K562 (cell line): ENCODE results near the gene PTTG1IP. TPM values are rescaled to one million over a fixed set of nuclear protein-coding genes. Genes with fewer than 3 reads are reported as not detected.
A peak's percentile ranks its signal among the peaks of the same experiment; 100 is the strongest.

Source experiments
- CBX5 ChIP-seq: IDR thresholded peaks from 2 replicates; pipeline ENCODE4 v1.6.1; 2014; ENCODE audit warnings: low read depth, borderline replicate concordance
- CEBPG ChIP-seq, 3 experiments: fragments of 200-800 bp in 1 of 3; sonication (Bioruptor generic) in 1 of 3; sonication (generic) in 1 of 3; formaldehyde crosslinking in 1 of 3; IDR thresholded peaks in 2 of 3; conservative IDR thresholded peaks in 1 of 3; 2 replicates each; pipeline versions ENCODE4 v1.6.1 to v1.8.0; 2016 to 2022; ENCODE audit warnings: missing compliant biosample characterization in 2 of 3, missing genetic modification characterization in 2 of 3, mild to moderate bottlenecking in 1 of 3, missing genetic modification reagents in 1 of 3
- HDAC3 ChIP-seq: fragments of 450-650 bp; IDR thresholded peaks from 2 replicates; pipeline ENCODE4 v1.6.1; 2018; ENCODE audit warnings: borderline replicate concordance, mild to moderate bottlenecking, moderate library complexity; ENCODE audit not compliant: partially characterized antibody
- HMG20A ChIP-seq: fragments of 450-650 bp; formaldehyde crosslinking; conservative IDR thresholded peaks from 2 replicates; pipeline ENCODE4 v1.4.0; 2020; ENCODE audit warnings: mild to moderate bottlenecking, mixed read lengths
- KDM1A ChIP-seq, 2 experiments: fragments of 450-650 bp; IDR thresholded peaks; 2 replicates each; pipeline ENCODE4 v1.6.1; 2016; ENCODE audit warnings: mild to moderate bottlenecking in 2 of 2
- KDM4B ChIP-seq, 2 experiments: fragments of 450-650 bp in 1 of 2; sonication (generic) in 1 of 2; IDR thresholded peaks; 2 replicates each; pipeline ENCODE4 v1.6.1; 2016 to 2017; ENCODE audit warnings: borderline replicate concordance in 2 of 2, antibody characterized with exemption in 1 of 2, low read depth in 1 of 2, mild to moderate bottlenecking in 1 of 2
- NFYB ChIP-seq: IDR thresholded peaks from 2 replicates; pipeline ENCODE4 v1.6.1; 2011; ENCODE audit warnings: mild to moderate bottlenecking, moderate library complexity; ENCODE audit not compliant: insufficient read length; ENCODE audit errors: extremely low read depth
- NR2C1 ChIP-seq, 2 experiments: fragments of 450-650 bp; IDR thresholded peaks; 2 replicates each; pipeline ENCODE4 v1.6.1; 2017; ENCODE audit warnings: mild to moderate bottlenecking in 2 of 2, antibody characterized with exemption in 1 of 2, inconsistent platforms in 1 of 2, missing compliant biosample characterization in 1 of 2, missing genetic modification characterization in 1 of 2
- TEAD2 ChIP-seq: fragments of 450-650 bp; IDR thresholded peaks from 2 replicates; pipeline ENCODE4 v1.6.1; 2016; ENCODE audit warnings: missing genetic modification characterization, control low read depth, missing compliant biosample characterization
- XRCC5 ChIP-seq: fragments of 200-400 bp; formaldehyde crosslinking; IDR thresholded peaks from 2 replicates; pipeline ENCODE4 v1.6.1; 2017; ENCODE audit warnings: low read depth, mild to moderate bottlenecking, low read length
- ZNF224 ChIP-seq: sonication (generic); formaldehyde crosslinking; IDR thresholded peaks from 2 replicates; pipeline ENCODE4 v1.8.0; 2022; ENCODE audit warnings: mild to moderate bottlenecking, missing genetic modification reagents
- ZNF3 ChIP-seq: fragments of 250-450 bp; sonication (Bioruptor Pico); IDR thresholded peaks from 2 replicates; pipeline ENCODE4 v1.5.0; 2021; ENCODE audit warnings: mild to moderate bottlenecking, moderate library complexity
- ZNF431 ChIP-seq: sonication (generic); formaldehyde crosslinking; IDR thresholded peaks from 2 replicates; pipeline ENCODE4 v1.8.0; 2022; ENCODE audit warnings: mild to moderate bottlenecking, missing genetic modification reagents
- ZNF583 ChIP-seq: fragments of 250-450 bp; sonication (Bioruptor Pico); IDR thresholded peaks from 2 replicates; pipeline ENCODE4 v1.4.0; 2020
- polyA plus RNA-seq, 8 experiments: library from polyadenylated mRNA; depleted of rRNA in 4 of 8; stranded (reverse) in 5 of 8; unstranded in 3 of 8; fragments of >200 nt; fragmentation: Nextera tagmentation in 2 of 8; fragmentation: Illumina TruSeq in 1 of 8; extraction: Ambion mirVana in 2 of 8; extraction: Trizol in 1 of 8; gene quantifications; 2 replicates each; pipeline versions ENCODE4 v1.2.1 to v1.2.3, GENCODE V29; 2011 to 2014; ENCODE audit warnings: inconsistent platforms in 1 of 8, missing spikeins in 1 of 8
- total RNA-seq, 7 experiments: library from RNA; depleted of rRNA in 6 of 7; stranded (reverse); fragments of >200 nt in 6 of 7; fragmentation: Illumina TruSeq in 2 of 7; extraction: Trizol in 2 of 7; gene quantifications; 2 replicates each; pipeline versions ENCODE4 v1.2.1 to v1.2.3, GENCODE V29; 2011 to 2021; ENCODE audit warnings: low replicate concordance in 1 of 7
- TF ChIP-seq, protein P1 (sequence below): fragments of 250-450 bp; sonication (Bioruptor Pico); IDR thresholded peaks from 2 replicates; pipeline ENCODE4 v1.5.0; 2021; ENCODE audit warnings: mild to moderate bottlenecking, moderate library complexity
- TF ChIP-seq, protein P2 (sequence below): sonication (generic); formaldehyde crosslinking; IDR thresholded peaks from 2 replicates; pipeline ENCODE4 v1.9.0; 2022; ENCODE audit warnings: mild to moderate bottlenecking, missing genetic modification reagents
- TF ChIP-seq, protein P3 (sequence below): fragments of 450-650 bp; IDR thresholded peaks from 2 replicates; pipeline ENCODE4 v1.6.1; 2014; ENCODE audit warnings: low read depth, mild to moderate bottlenecking, moderate library complexity, borderline replicate concordance
- TF ChIP-seq, protein P4 (sequence below): sonication (generic); formaldehyde crosslinking; IDR thresholded peaks from 2 replicates; pipeline ENCODE4 v1.8.0; 2022; ENCODE audit warnings: mild to moderate bottlenecking, low read depth, missing genetic modification reagents

Gene PTTG1IP
- total and polyA plus RNA-seq, 9 of the 15 experiments (the other 6 are each of a cell fraction or from before 2014, with no cell fraction given): 5.0 to 99.3 (median 82.4) TPM

DNA sequence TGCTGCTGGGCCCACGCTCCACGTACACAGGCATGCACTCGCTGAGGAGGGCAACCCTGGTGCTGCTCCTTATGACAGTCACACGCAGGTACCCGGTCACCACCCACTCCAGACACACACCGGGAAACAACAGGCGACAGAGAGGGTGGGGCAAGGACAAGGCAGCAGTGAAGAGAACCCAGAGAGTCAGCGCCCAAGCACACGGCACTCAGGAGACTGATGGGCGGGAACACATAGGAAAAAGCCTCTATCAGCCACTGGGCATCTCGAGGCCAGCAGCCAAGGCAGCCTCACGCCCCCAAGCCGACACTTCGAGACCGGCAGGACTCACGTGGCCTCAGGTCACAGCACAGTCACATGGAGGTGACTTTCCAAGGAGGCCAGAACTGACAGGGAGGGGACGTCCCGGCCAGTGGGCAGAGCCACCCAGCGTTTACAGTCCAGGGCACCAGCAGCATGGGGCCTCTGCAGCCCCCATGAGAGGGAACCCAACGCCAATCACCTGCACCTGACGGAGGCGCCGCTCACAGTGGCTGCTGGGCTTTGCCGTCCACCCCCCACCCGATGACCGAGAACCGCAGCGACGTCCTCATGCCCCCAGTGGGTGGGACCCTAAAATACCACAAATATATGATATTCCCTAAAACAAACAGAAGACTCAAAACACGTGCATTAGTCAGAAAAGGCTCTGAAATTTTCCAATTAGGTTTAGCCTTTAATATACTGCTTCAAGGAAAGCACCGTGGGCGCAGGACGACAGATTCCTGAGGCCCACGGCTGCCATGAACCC, 19.7 kb downstream of the PTTG1IP start (continued):
- TF ChIP-seq, protein P1, sequence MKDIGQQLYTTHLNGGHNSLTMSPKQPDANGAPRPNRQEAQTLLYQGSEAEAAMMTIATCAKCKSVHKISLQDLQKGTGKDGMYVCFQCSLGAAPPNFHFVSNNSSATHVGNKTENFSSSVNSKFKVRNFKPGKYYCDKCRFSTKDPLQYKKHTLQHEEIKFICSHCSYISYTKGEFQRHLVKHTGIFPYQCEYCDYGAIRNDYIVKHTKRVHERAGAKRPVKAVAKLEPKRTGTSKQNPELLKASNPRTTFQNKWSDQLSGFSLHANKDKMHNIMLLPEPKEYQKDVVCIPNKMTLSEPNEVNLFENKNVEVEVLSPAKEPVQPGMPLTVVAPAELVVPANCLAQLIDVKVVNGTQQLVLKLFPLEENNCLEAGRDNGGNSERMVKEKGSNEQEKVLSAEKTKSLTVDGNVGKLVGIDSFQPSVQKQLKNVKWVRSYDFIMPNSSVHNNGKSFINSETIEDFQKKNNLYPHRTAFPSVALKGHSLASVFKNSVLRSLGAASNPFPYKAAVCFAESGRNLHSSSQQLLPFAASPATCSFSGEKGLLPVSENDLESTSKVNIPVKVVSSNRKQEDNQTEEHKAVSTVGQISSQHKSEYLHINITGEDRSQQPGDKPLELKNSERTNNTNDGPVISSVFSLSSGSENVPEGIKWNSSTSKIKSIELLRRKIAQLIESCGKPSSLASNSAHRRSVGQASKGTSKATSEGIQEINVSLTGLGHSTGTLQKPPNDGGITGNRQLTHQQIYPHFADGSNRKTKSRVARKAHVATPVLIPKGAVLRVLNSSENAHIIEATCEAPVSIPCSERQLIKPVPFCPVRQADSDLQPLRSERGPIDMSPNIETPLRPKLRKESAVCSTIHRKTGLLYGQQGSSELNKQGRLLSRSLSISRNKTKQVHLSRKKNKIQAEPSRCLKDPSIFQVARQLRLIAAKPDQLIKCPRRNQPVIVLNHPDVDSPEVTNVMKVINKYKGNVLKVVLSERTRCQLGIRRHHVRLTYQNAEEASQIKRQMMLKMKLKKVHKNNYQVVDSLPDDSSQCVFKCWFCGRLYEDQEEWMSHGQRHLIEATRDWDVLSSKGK (CRISPR knock-in tag): no peak
- TF ChIP-seq ZNF431 (CRISPR knock-in tag) (0 out of 2 replicates have a peak, but pooled peaks have one; percentile 19), ZNF583 (CRISPR knock-in tag) (peak; percentile 85), CBX5 (no peak), HMG20A (no peak), TEAD2 (no peak), HDAC3 (no peak), KDM4B (IDR thresholded peaks at IDR 0.05; ENCODE audit: borderline replicate concordance in 2 of 2, low read depth in 1 of 2) (0 out of 4 replicates have a peak, but pooled peaks of 1 of the 2 experiments have one; percentile 18), ZNF3 (CRISPR knock-in tag) (no peak), XRCC5 (no peak), NR2C1 (IDR thresholded peaks at IDR 0.05) (no peak), NR2C1 (tag; IDR thresholded peaks at IDR 0.05) (peak; percentile 32; the same call in 1 of the 2 replicates), ZNF224 (CRISPR knock-in tag) (no peak), NFYB (no peak), KDM1A (IDR thresholded peaks at IDR 0.05) (no peak), CEBPG (CRISPR knock-in tag; IDR thresholded peaks at IDR 0.05) (no peak), CEBPG (tag; conservative IDR thresholded peaks at IDR 0.05 in 1 of 2, IDR thresholded peaks at IDR 0.05 in 1 of 2) (no peak)
- TF ChIP-seq, protein P2, sequence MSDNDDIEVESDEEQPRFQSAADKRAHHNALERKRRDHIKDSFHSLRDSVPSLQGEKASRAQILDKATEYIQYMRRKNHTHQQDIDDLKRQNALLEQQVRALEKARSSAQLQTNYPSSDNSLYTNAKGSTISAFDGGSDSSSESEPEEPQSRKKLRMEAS (CRISPR knock-in tag): peak; percentile 40; the same call in 1 of the 2 replicates
- TF ChIP-seq, protein P3, sequence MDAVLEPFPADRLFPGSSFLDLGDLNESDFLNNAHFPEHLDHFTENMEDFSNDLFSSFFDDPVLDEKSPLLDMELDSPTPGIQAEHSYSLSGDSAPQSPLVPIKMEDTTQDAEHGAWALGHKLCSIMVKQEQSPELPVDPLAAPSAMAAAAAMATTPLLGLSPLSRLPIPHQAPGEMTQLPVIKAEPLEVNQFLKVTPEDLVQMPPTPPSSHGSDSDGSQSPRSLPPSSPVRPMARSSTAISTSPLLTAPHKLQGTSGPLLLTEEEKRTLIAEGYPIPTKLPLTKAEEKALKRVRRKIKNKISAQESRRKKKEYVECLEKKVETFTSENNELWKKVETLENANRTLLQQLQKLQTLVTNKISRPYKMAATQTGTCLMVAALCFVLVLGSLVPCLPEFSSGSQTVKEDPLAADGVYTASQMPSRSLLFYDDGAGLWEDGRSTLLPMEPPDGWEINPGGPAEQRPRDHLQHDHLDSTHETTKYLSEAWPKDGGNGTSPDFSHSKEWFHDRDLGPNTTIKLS: no peak
- TF ChIP-seq, protein P4, sequence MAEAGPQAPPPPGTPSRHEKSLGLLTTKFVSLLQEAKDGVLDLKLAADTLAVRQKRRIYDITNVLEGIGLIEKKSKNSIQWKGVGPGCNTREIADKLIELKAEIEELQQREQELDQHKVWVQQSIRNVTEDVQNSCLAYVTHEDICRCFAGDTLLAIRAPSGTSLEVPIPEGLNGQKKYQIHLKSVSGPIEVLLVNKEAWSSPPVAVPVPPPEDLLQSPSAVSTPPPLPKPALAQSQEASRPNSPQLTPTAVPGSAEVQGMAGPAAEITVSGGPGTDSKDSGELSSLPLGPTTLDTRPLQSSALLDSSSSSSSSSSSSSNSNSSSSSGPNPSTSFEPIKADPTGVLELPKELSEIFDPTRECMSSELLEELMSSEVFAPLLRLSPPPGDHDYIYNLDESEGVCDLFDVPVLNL (CRISPR knock-in tag): no peak
- TF ChIP-seq, all 486 proteins: peak for 39
